ENCODE results near the gene TUBB2A.
"Not testable (repeated sequence)": the region's sequence is repeated elsewhere in the genome, so short reads cannot be mapped to it uniquely, and the experiment has no call there.

- TF ChIP-seq CTCF, POLR2A (IDR thresholded peaks at IDR 0.05): not testable (repeated sequence)
Observed at GRCh38 chr6:3137873-3138272, 19.5 kb downstream of the TUBB2A start.

Measured in lower leg skin (tissue), 3 donors.